ENCODE results near the gene SSH3. TPM values are rescaled to one million over a fixed set of nuclear protein-coding genes. Genes with fewer than 3 reads are reported as not detected.

The SSH3 gene
- total RNA-seq, 1 donor from 2014 or later, result 20.1 TPM

GRCh38 chr11:67322049-67322448 lies 18.7 kb downstream of the SSH3 start:
- Histone ChIP-seq H3K27ac (ENCODE audit: low read depth, low read length) (no peak overlapping the region), H2AFZ (ENCODE audit: low read depth, low read length) (no peak overlapping the region), H3K36me3 (ENCODE audit: insufficient read depth, low read length) (no peaks in the 10 kb centered on the region), H3K9me3 (ENCODE audit: insufficient read depth, low read depth, low read length) (no peaks in the 10 kb centered on the region), H3K4me1 (ENCODE audit: insufficient read depth, low read length) (peaks cover 5% of the 10 kb centered on the region), H3K79me2 (ENCODE audit: insufficient read depth, low read length) (no peaks in the 10 kb centered on the region), H3K27me3 (ENCODE audit: insufficient read depth, low read length) (no peaks in the 10 kb centered on the region), H4K20me1 (ENCODE audit: insufficient read depth, low read length) (no peaks in the 10 kb centered on the region), H3K9ac (ENCODE audit: low read length) (no peak overlapping the region), H3K4me2 (ENCODE audit: low read length) (no peak overlapping the region), H3K4me3 (ENCODE audit: insufficient read depth, low read depth, low read length) (no peak overlapping the region)
- DNase-seq (ENCODE audit: low read depth) (no peak), FAIRE-seq (no peak)
- TF ChIP-seq, protein P1, sequence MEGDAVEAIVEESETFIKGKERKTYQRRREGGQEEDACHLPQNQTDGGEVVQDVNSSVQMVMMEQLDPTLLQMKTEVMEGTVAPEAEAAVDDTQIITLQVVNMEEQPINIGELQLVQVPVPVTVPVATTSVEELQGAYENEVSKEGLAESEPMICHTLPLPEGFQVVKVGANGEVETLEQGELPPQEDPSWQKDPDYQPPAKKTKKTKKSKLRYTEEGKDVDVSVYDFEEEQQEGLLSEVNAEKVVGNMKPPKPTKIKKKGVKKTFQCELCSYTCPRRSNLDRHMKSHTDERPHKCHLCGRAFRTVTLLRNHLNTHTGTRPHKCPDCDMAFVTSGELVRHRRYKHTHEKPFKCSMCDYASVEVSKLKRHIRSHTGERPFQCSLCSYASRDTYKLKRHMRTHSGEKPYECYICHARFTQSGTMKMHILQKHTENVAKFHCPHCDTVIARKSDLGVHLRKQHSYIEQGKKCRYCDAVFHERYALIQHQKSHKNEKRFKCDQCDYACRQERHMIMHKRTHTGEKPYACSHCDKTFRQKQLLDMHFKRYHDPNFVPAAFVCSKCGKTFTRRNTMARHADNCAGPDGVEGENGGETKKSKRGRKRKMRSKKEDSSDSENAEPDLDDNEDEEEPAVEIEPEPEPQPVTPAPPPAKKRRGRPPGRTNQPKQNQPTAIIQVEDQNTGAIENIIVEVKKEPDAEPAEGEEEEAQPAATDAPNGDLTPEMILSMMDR (IDR thresholded peaks at IDR 0.05; ENCODE audit: insufficient read depth, low read depth, low read length), result no peak
- no peak for TF ChIP-seq EZH2 (IDR thresholded peaks at IDR 0.05; ENCODE audit: insufficient read depth, low read length)
- no peak overlapping the region for H3K27ac Mint-ChIP-seq (ENCODE audit: unreplicated experiment)
- H3K36me3 Mint-ChIP-seq (ENCODE audit: low read depth, unreplicated experiment), result peaks cover 9% of the 10 kb centered on the region
- no peaks in the 10 kb centered on the region for H3K4me1 Mint-ChIP-seq (ENCODE audit: low read depth, unreplicated experiment)
- H3K27me3 Mint-ChIP-seq (ENCODE audit: low read depth, unreplicated experiment), result peaks cover 5% of the 10 kb centered on the region
- no peaks in the 10 kb centered on the region for H3K9me3 Mint-ChIP-seq (ENCODE audit: unreplicated experiment)
- no peak overlapping the region for H3K4me3 Mint-ChIP-seq (ENCODE audit: unreplicated experiment)

DNA sequence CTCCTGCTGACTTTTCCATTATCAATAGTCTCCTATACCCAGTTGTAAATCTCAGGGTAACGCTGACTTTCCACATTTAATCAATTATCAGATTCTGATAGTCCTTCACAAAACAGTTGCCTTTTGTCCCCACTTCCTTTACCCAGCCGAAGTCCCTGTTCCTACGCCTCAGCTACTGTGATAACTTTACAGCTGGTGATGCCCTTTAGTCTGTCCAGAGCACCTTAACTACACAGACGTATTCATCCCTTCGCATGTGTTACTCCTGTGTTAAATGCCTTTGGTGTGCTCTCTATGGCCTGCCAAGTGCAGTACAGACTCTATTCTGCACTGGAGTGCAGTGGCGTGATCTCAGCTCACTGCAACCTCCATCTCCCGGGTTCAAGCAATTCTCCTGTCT lies 20.2 kb downstream of the SSH3 start:
- Histone ChIP-seq H4K20me1 (ENCODE audit: insufficient read depth, low read length) (no peaks in the 10 kb centered on the region), H3K27ac (ENCODE audit: low read depth, low read length) (no peak overlapping the region), H3K4me3 (ENCODE audit: insufficient read depth, low read depth, low read length) (no peak overlapping the region), H3K27me3 (ENCODE audit: insufficient read depth, low read length) (no peaks in the 10 kb centered on the region), H3K79me2 (ENCODE audit: insufficient read depth, low read length) (no peaks in the 10 kb centered on the region), H3K36me3 (ENCODE audit: insufficient read depth, low read length) (no peaks in the 10 kb centered on the region), H3K4me2 (ENCODE audit: low read length) (no peak overlapping the region), H3K9ac (ENCODE audit: low read length) (no peak overlapping the region), H3K4me1 (ENCODE audit: insufficient read depth, low read length) (peaks cover under 1% of the 10 kb centered on the region), H2AFZ (ENCODE audit: low read depth, low read length) (no peak overlapping the region), H3K9me3 (ENCODE audit: insufficient read depth, low read depth, low read length) (no peaks in the 10 kb centered on the region)
- TF ChIP-seq, protein P1 (IDR thresholded peaks at IDR 0.05; ENCODE audit: insufficient read depth, low read depth, low read length), result no peak
- no peak for TF ChIP-seq EZH2 (IDR thresholded peaks at IDR 0.05; ENCODE audit: insufficient read depth, low read length)
- peaks cover 4% of the 10 kb centered on the region for H3K27me3 Mint-ChIP-seq (ENCODE audit: low read depth, unreplicated experiment)
- DNase-seq (ENCODE audit: low read depth) (no peak), FAIRE-seq (no peak)
- no peak overlapping the region for H3K27ac Mint-ChIP-seq (ENCODE audit: unreplicated experiment)
- no peaks in the 10 kb centered on the region for H3K9me3 Mint-ChIP-seq (ENCODE audit: unreplicated experiment)
- peaks cover 9% of the 10 kb centered on the region for H3K36me3 Mint-ChIP-seq (ENCODE audit: low read depth, unreplicated experiment)
- H3K4me3 Mint-ChIP-seq (ENCODE audit: unreplicated experiment), result peak overlapping the region; percentile 58
- no peaks in the 10 kb centered on the region for H3K4me1 Mint-ChIP-seq (ENCODE audit: low read depth, unreplicated experiment)

- H3K79me2 ChIP-seq (ENCODE audit: insufficient read depth, low read length), result no peaks in the 10 kb centered on the region
- no peaks in the 10 kb centered on the region for H3K36me3 Mint-ChIP-seq (ENCODE audit: low read depth, unreplicated experiment)
- no peak for DNase-seq (ENCODE audit: low read depth)
- no peak overlapping the region for H3K4me3 ChIP-seq (ENCODE audit: insufficient read depth, low read depth, low read length)
- no peaks in the 10 kb centered on the region for H3K27me3 ChIP-seq (ENCODE audit: insufficient read depth, low read length)
- no peak for FAIRE-seq
- peaks cover 2% of the 10 kb centered on the region for H3K4me1 Mint-ChIP-seq (ENCODE audit: low read depth, unreplicated experiment)
- no peak overlapping the region for H3K9ac ChIP-seq (ENCODE audit: low read length)
- no peaks in the 10 kb centered on the region for H3K9me3 ChIP-seq (ENCODE audit: insufficient read depth, low read depth, low read length)
- H3K4me3 Mint-ChIP-seq (ENCODE audit: unreplicated experiment), result no peak overlapping the region
- TF ChIP-seq EZH2 (IDR thresholded peaks at IDR 0.05; ENCODE audit: insufficient read depth, low read length), result no peak
- TF ChIP-seq, protein P1 (IDR thresholded peaks at IDR 0.05; ENCODE audit: insufficient read depth, low read depth, low read length), result no peak
- H3K4me1 ChIP-seq (ENCODE audit: insufficient read depth, low read length), result no peaks in the 10 kb centered on the region
- H3K27ac ChIP-seq (ENCODE audit: low read depth, low read length), result no peak overlapping the region
- H3K27me3 Mint-ChIP-seq (ENCODE audit: low read depth, unreplicated experiment), result no peaks in the 10 kb centered on the region
- H3K4me2 ChIP-seq (ENCODE audit: low read length), result no peak overlapping the region
- H2AFZ ChIP-seq (ENCODE audit: low read depth, low read length), result no peak overlapping the region
- no peak overlapping the region for H3K27ac Mint-ChIP-seq (ENCODE audit: unreplicated experiment)
- H4K20me1 ChIP-seq (ENCODE audit: insufficient read depth, low read length), result no peaks in the 10 kb centered on the region
- no peaks in the 10 kb centered on the region for H3K9me3 Mint-ChIP-seq (ENCODE audit: unreplicated experiment)
- H3K36me3 ChIP-seq (ENCODE audit: insufficient read depth, low read length), result no peaks in the 10 kb centered on the region
These were observed 28.9 kb downstream of the SSH3 start for GRCh38 chr11:67332081-67332691.
